Hepatocyte (in vitro differentiated cells): ENCODE measurements around the gene MTG1. TPM values are rescaled to one million over a fixed set of nuclear protein-coding genes. Genes with fewer than 3 reads are reported as not detected.

Source experiments
- DNase-seq: peaks from one replicate; pipeline ENCODE4 v3.0.0-alpha.2; 2016; ENCODE audit warnings: low spot score
- H2AFZ ChIP-seq: fragments of 200-600 bp; sonication (generic); 2 replicates; pipeline ENCODE4 v1.6.0; 2016; ENCODE audit warnings: antibody characterized with exemption, mild to moderate bottlenecking
- H3K27ac ChIP-seq: fragments of 200-600 bp; sonication (generic); 2 replicates; pipeline ENCODE4 v1.5.1; 2016; ENCODE audit warnings: mild to moderate bottlenecking
- H3K27me3 ChIP-seq: fragments of 200-600 bp; sonication (generic); 2 replicates; pipeline ENCODE4 v1.6.1; 2016
- H3K36me3 ChIP-seq: fragments of 200-600 bp; sonication (generic); replicated peaks from 2 replicates; pipeline ENCODE4 v1.5.1; 2016; ENCODE audit warnings: low read depth; ENCODE audit not compliant: insufficient read depth
- H3K4me1 ChIP-seq: fragments of 200-600 bp; sonication (generic); 2 replicates; pipeline ENCODE4 v1.5.1; 2016; ENCODE audit warnings: mild to moderate bottlenecking, moderate library complexity; ENCODE audit not compliant: insufficient read depth
- H3K4me2 ChIP-seq: fragments of 200-600 bp; sonication (generic); 2 replicates; pipeline ENCODE4 v1.6.0; 2016
- H3K4me3 ChIP-seq: fragments of 200-600 bp; sonication (generic); 2 replicates; pipeline ENCODE4 v1.5.1; 2016; ENCODE audit warnings: mild to moderate bottlenecking
- H3K79me2 ChIP-seq: fragments of 200-600 bp; sonication (generic); 2 replicates; pipeline ENCODE4 v1.6.0; 2017; ENCODE audit warnings: mild to moderate bottlenecking
- H3K9me2 ChIP-seq: fragments of 200-600 bp; sonication (generic); replicated peaks from 2 replicates; pipeline ENCODE4 v1.6.0; 2017; ENCODE audit warnings: mild to moderate bottlenecking; ENCODE audit not compliant: insufficient read depth
- H3K9me3 ChIP-seq: fragments of 200-600 bp; sonication (generic); 2 replicates; pipeline ENCODE4 v1.5.1; 2016; ENCODE audit warnings: low read depth, mild to moderate bottlenecking
- H4K20me1 ChIP-seq: fragments of 200-600 bp; sonication (generic); 2 replicates; pipeline ENCODE4 v1.6.0; 2016; ENCODE audit warnings: mild to moderate bottlenecking; ENCODE audit not compliant: insufficient read depth, poor library complexity, severe bottlenecking
- CTCF ChIP-seq: fragments of 200-600 bp; sonication (generic); IDR thresholded peaks from 2 replicates; pipeline ENCODE4 v1.5.1; 2016; ENCODE audit warnings: antibody characterized with exemption, mild to moderate bottlenecking; ENCODE audit not compliant: poor library complexity
- EZH2 ChIP-seq: fragments of 200-600 bp; sonication (generic); IDR thresholded peaks from 2 replicates; pipeline ENCODE4 v1.6.1; 2016; ENCODE audit warnings: antibody characterized with exemption, mild to moderate bottlenecking, borderline replicate concordance
- EZH2phosphoT487 ChIP-seq: fragments of 200-600 bp; sonication (generic); IDR thresholded peaks from one replicate; pipeline ENCODE4 v1.6.1; 2018; ENCODE audit warnings: antibody characterized with exemption, mild to moderate bottlenecking, low read depth, moderate library complexity; ENCODE audit not compliant: unreplicated experiment, severe bottlenecking
- WGBS: methylation state at CpG from one replicate; pipeline ENCODE4 v1.1.6; 2016; ENCODE audit warnings: low lambda C conversion rate; ENCODE audit errors: missing lambda C conversion rate; 5-methylcytosine and 5-hydroxymethylcytosine counted together
- polyA plus RNA-seq: library from polyadenylated mRNA; unstranded; fragments of >200 nt; fragmentation: Nextera tagmentation; extraction: Ambion mirVana; gene quantifications from 2 replicates; pipeline ENCODE4 v1.2.1, GENCODE V29; 2016
- total RNA-seq: library from RNA; depleted of rRNA; stranded (reverse); fragments of >200 nt; gene quantifications from 2 replicates; pipeline ENCODE4 v1.2.3, GENCODE V29; 2014

Gene MTG1
- total and polyA plus RNA-seq, 2 experiments from 2014 or later, result 53.2 to 154 TPM

- H2AFZ ChIP-seq, result no peak overlapping the region
- DNase-seq, result no peak
- no peak overlapping the region for H3K27ac ChIP-seq
- H4K20me1 ChIP-seq, result no peaks in the 10 kb centered on the region
- H3K79me2 ChIP-seq, result no peaks in the 10 kb centered on the region
- no peaks in the 10 kb centered on the region for H3K4me1 ChIP-seq
- H3K4me2 ChIP-seq, result no peak overlapping the region
- no peaks in the 10 kb centered on the region for H3K27me3 ChIP-seq
- H3K9me2 ChIP-seq, result no peaks in the 10 kb centered on the region
- TF ChIP-seq CTCF (no peak), EZH2 (no peak), EZH2phosphoT487 (no peak)
- H3K4me3 ChIP-seq, result no peak overlapping the region
- H3K36me3 ChIP-seq, result no peaks in the 10 kb centered on the region
- 94% methylated on average over 14 of the region's 14 CpGs for WGBS
- H3K9me3 ChIP-seq, result no peaks in the 10 kb centered on the region
Measured at GRCh38 chr10:133460208-133460769, 66.3 kb downstream of the MTG1 start.

- TF ChIP-seq CTCF (no peak), EZH2 (no peak), EZH2phosphoT487 (no peak)
- no peaks in the 10 kb centered on the region for H3K79me2 ChIP-seq
Measured at GRCh38 chr10:133461027-133461426, 67.1 kb downstream of the MTG1 start.

GRCh38 chr10:133461841-133462240, 67.9 kb downstream of the MTG1 start:
- no peak overlapping the region for H3K4me3 ChIP-seq
- H3K36me3 ChIP-seq, result no peaks in the 10 kb centered on the region
- no peaks in the 10 kb centered on the region for H4K20me1 ChIP-seq
- no peaks in the 10 kb centered on the region for H3K9me3 ChIP-seq
- H3K27ac ChIP-seq, result no peak overlapping the region
- H3K27me3 ChIP-seq, result no peaks in the 10 kb centered on the region
- no peak for TF ChIP-seq EZH2
- no peak for TF ChIP-seq EZH2phosphoT487
- TF ChIP-seq CTCF, result no peak
- no peaks in the 10 kb centered on the region for H3K9me2 ChIP-seq
- no peak for DNase-seq
- no peaks in the 10 kb centered on the region for H3K79me2 ChIP-seq
- H2AFZ ChIP-seq, result no peak overlapping the region
- H3K4me2 ChIP-seq, result no peak overlapping the region
- no peaks in the 10 kb centered on the region for H3K4me1 ChIP-seq
- WGBS, result 67% methylated on average over 8 of the region's 8 CpGs

More at GRCh38 chr10:133461027-133461426, 67.1 kb downstream of the MTG1 start:
- Histone ChIP-seq H3K4me3 (no peak overlapping the region), H3K4me1 (no peaks in the 10 kb centered on the region), H2AFZ (no peak overlapping the region), H4K20me1 (no peaks in the 10 kb centered on the region), H3K9me2 (no peaks in the 10 kb centered on the region), H3K4me2 (no peak overlapping the region), H3K9me3 (no peaks in the 10 kb centered on the region), H3K36me3 (no peaks in the 10 kb centered on the region), H3K27me3 (no peaks in the 10 kb centered on the region), H3K27ac (no peak overlapping the region)
- no peak for DNase-seq
- WGBS, result 85% methylated on average over 7 of the region's 7 CpGs
